Mucosa of stomach (tissue), 1 donor: ENCODE results near the gene ZFP64.
"Not testable (repeated sequence)": the region's sequence is repeated elsewhere in the genome, so short reads cannot be mapped to it uniquely, and the experiment has no call there.

Source experiments
- H3K27me3 ChIP-seq: one replicate; pipeline ENCODE4 v1.7.0; 2013; ENCODE audit warnings: mild to moderate bottlenecking, low read length; ENCODE audit not compliant: control insufficient read depth, insufficient read depth
- H3K36me3 ChIP-seq: one replicate; pipeline ENCODE4 v1.7.0; 2013; ENCODE audit warnings: low read length; ENCODE audit not compliant: control insufficient read depth, insufficient read depth
- H3K4me1 ChIP-seq: one replicate; pipeline ENCODE4 v1.7.0; 2013; ENCODE audit warnings: mild to moderate bottlenecking, low read length; ENCODE audit not compliant: control insufficient read depth, insufficient read depth
- H3K4me3 ChIP-seq: one replicate; pipeline ENCODE4 v1.7.0; 2013; ENCODE audit warnings: low read length
- H3K9ac ChIP-seq: one replicate; pipeline ENCODE4 v1.7.0; 2013; ENCODE audit warnings: mild to moderate bottlenecking, low read length, moderate library complexity
- H3K9me3 ChIP-seq: one replicate; pipeline ENCODE4 v1.7.0; 2013; ENCODE audit warnings: mild to moderate bottlenecking, low read length, moderate library complexity; ENCODE audit not compliant: control insufficient read depth
- donor health status: Pancreatic carcinoma.

Gene ZFP64

GRCh38 chr20:52220891-52221290 lies 29.3 kb upstream of the ZFP64 start:
- H3K9me3 ChIP-seq, H3K36me3 ChIP-seq, H3K4me3 ChIP-seq: not testable (repeated sequence)

GRCh38 chr20:52219441-52219840 lies 27.9 kb upstream of the ZFP64 start:
- peaks cover 9% of the 10 kb centered on the region for H3K4me1 ChIP-seq
- no peak overlapping the region for H3K4me3 ChIP-seq
- no peaks in the 10 kb centered on the region for H3K36me3 ChIP-seq
- no peaks in the 10 kb centered on the region for H3K9me3 ChIP-seq
- no peaks in the 10 kb centered on the region for H3K27me3 ChIP-seq
- no peak overlapping the region for H3K9ac ChIP-seq

More at GRCh38 chr20:52220891-52221290, 29.3 kb upstream of the ZFP64 start:
- not testable (repeated sequence) for H3K27me3 ChIP-seq, H3K4me1 ChIP-seq, H3K9ac ChIP-seq

GRCh38 chr20:52217689-52218395 lies 26.3 kb upstream of the ZFP64 start:
- Histone ChIP-seq H3K36me3 (no peaks in the 10 kb centered on the region), H3K4me1 (peaks cover 9% of the 10 kb centered on the region), H3K9ac (no peak overlapping the region), H3K9me3 (no peaks in the 10 kb centered on the region), H3K4me3 (no peak overlapping the region), H3K27me3 (no peaks in the 10 kb centered on the region)

GRCh38 chr20:52213995-52214394 lies 22.4 kb upstream of the ZFP64 start:
- no peaks in the 10 kb centered on the region for H3K36me3 ChIP-seq
- H3K4me3 ChIP-seq = no peak overlapping the region
- no peaks in the 10 kb centered on the region for H3K9me3 ChIP-seq
- H3K27me3 ChIP-seq = no peaks in the 10 kb centered on the region
- peaks cover 4% of the 10 kb centered on the region for H3K4me1 ChIP-seq
- no peak overlapping the region for H3K9ac ChIP-seq

DNA sequence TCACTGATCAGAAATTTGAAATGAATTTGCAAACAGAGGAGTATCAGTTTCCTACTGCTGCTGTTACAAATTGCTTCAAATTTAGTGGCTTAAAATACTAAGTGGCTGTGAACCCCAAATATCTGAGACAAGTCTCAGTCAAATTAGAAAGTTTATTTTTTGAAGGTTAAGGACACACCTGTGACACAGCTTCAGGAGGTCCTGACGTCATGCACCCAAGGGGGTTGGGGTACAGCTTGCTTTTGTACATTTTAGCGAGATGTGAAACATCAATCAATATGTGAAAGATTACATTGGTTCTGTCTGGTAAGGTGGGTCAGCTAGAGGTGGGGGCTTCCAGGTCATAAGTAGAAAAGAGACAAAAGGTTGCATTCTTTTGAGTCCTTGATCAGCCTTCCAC lies 21.4 kb upstream of the ZFP64 start:
- Histone ChIP-seq H3K4me1 (no peaks in the 10 kb centered on the region), H3K9me3 (no peaks in the 10 kb centered on the region), H3K36me3 (no peaks in the 10 kb centered on the region), H3K4me3 (no peak overlapping the region), H3K27me3 (no peaks in the 10 kb centered on the region), H3K9ac (no peak overlapping the region)

DNA sequence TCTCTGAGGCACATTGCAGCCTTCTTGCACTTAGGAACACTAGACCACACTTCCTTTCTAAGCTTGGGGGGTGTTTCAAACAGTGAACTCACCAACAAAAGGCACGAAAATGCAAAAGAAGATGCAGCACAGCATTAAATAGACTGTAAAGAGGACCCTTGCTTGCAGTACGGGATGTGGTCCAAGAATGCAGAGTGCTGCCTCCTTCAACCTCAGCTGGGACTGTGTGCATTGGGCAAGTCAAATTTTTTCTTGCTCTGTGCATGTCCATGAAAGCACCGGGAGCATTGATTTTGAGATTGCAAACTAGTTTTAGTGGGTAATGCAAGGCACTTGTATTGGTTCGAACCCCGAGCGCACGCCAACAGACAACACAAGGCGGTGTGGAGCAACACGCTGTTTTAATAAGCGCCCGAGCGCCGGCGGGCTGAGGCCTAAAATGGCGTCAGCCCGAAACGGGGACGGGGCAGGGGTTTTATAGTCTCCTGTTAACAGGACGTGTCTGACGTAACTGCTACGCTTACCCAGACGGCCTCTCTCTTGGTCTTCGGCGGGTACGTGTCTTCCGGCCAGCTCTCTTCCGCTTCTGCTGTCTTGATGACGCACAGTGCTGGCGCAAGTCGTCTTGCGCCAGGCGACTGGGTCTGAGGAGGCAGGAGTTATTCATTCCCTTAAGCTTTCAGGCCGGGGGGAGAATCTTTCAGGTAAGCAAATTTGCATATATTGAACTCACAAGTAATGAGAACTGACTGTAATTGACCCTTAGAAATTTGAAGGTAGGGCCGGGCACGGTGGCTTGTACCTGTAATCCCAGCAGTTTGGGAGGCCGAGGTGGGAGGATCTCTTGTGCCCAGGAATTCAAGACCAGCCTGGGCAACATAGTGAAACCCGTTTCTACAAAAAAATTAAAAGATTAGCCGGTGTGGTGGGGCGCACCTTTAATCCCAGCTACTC lies 18.7 kb upstream of the ZFP64 start:
- Histone ChIP-seq H3K27me3 (no peaks in the 10 kb centered on the region), H3K9ac (no peak overlapping the region), H3K9me3 (no peaks in the 10 kb centered on the region), H3K4me1 (no peaks in the 10 kb centered on the region), H3K4me3 (no peak overlapping the region), H3K36me3 (no peaks in the 10 kb centered on the region)

GRCh38 chr20:52209154-52209571 lies 17.6 kb upstream of the ZFP64 start:
- H3K27me3 ChIP-seq = no peaks in the 10 kb centered on the region
- H3K36me3 ChIP-seq = no peaks in the 10 kb centered on the region
- no peaks in the 10 kb centered on the region for H3K9me3 ChIP-seq
- H3K9ac ChIP-seq = no peak overlapping the region
- H3K4me3 ChIP-seq = no peak overlapping the region
- no peaks in the 10 kb centered on the region for H3K4me1 ChIP-seq

DNA sequence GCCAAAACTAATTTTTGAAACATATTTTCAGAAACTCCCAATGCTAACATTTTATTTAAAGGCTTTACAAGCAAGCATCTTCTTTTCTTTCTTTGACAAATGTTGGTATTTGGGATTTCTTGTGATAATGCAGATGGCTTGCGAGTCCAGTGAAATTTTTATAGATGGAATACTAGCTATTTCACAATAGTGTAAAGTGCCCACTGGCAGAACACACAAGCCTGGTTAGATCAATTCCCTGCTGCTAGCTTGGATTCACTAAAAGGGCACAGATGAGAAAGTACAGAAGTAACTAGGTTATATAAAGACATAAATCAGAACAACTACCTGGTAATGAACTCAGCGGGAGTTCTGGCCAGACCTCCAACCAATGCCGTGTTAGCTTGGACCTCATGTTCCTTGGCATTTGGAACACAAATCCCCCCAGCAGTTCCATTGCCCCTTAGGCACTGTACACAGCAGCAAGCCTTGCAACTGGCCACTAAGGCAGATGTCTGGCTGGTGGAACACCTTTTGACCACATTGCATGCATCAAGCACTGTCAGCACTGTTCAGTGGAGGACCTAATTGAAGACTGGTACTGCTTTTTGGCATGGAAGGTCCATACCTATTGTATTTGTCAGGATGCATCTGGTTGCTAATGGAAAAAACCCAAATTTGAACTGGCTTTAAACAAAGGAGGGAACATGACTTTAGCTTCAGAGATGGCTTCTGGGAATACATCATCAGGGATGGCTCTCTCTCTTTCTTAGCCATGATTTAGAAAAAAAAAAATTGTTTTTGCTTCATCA lies 15.6 kb upstream of the ZFP64 start:
- H3K27me3 ChIP-seq = no peaks in the 10 kb centered on the region
- H3K9ac ChIP-seq = no peak overlapping the region
- no peak overlapping the region for H3K4me3 ChIP-seq
- H3K36me3 ChIP-seq = no peaks in the 10 kb centered on the region
- H3K9me3 ChIP-seq = no peaks in the 10 kb centered on the region
- H3K4me1 ChIP-seq = no peaks in the 10 kb centered on the region

GRCh38 chr20:52204136-52204535 lies 12.6 kb upstream of the ZFP64 start:
- no peaks in the 10 kb centered on the region for H3K36me3 ChIP-seq
- H3K4me1 ChIP-seq = no peaks in the 10 kb centered on the region
- no peaks in the 10 kb centered on the region for H3K27me3 ChIP-seq
- no peak overlapping the region for H3K9ac ChIP-seq
- no peak overlapping the region for H3K4me3 ChIP-seq
- H3K9me3 ChIP-seq = no peaks in the 10 kb centered on the region

DNA sequence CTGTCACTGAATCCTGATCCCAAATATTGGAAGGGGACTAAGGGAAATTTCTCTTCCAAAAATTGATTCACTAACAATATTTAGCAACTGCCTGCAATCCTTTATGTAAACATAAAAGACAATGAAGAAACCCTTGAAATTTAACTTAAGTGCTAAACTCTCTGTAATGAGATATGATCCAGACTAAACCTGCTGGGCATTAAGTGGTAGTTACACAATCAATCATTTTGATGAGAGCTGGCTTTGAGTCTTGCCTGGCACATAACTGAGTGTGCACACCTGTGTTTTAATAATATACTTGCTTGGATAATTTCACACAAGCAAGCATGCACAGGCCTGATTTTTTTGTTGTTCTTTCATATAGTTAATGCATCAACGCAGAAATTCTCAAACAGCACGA lies 9.8 kb upstream of the ZFP64 start:
- no peaks in the 10 kb centered on the region for H3K27me3 ChIP-seq
- H3K36me3 ChIP-seq = no peaks in the 10 kb centered on the region
- H3K9ac ChIP-seq = no peak overlapping the region
- no peak overlapping the region for H3K4me3 ChIP-seq
- no peaks in the 10 kb centered on the region for H3K9me3 ChIP-seq
- H3K4me1 ChIP-seq = no peaks in the 10 kb centered on the region

DNA sequence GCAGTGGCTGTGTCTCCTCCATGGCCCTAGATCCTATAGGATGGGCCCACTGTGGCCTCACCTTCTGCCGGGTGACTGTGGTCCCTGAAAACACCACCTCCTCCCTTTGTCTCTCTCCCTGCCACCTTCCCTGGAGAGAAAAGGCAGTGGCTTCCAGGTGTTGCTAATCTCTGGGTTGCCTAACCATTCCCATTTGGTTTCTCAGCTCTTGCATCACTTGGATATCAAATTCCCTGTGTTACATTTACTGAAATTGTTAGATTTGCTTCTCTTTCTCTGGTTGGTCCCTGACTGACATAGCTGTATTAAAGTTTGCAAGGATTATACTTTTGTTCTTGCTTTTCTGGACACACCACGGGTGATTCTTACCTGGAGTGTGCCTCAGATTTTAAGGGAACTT lies 9.3 kb upstream of the ZFP64 start:
- H3K27me3 ChIP-seq = no peaks in the 10 kb centered on the region
- H3K4me3 ChIP-seq = no peak overlapping the region
- no peak overlapping the region for H3K9ac ChIP-seq
- no peaks in the 10 kb centered on the region for H3K4me1 ChIP-seq
- no peaks in the 10 kb centered on the region for H3K9me3 ChIP-seq
- no peaks in the 10 kb centered on the region for H3K36me3 ChIP-seq

DNA sequence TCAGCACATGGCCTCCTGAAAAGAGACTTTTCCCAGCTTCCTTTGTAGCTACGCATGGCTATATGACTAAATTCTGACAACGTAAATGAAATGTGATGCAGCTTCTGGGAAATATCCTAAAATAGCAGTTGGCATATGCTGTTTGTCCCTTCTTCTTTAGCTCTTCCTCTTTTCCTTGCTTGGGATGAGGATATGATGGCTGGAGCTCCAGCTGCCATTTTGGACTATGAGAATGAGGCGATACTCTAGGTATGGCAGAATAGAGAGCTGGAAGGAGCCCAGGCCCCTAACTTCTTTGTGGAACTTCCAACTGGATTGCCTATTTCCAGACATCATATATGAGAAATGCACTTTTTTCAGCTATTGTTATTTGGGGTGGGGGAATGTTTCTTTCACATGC lies 5.3 kb upstream of the ZFP64 start:
- Histone ChIP-seq H3K9ac (no peak overlapping the region), H3K36me3 (no peaks in the 10 kb centered on the region), H3K4me3 (no peak overlapping the region)

More for the DNA sequence above, 5.3 kb upstream of the ZFP64 start:
- Histone ChIP-seq H3K4me1 (no peaks in the 10 kb centered on the region), H3K27me3 (no peaks in the 10 kb centered on the region), H3K9me3 (no peaks in the 10 kb centered on the region)
